Calu3 (cell line): ENCODE data around the gene APBA2. TPM values are rescaled to one million over a fixed set of nuclear protein-coding genes. Genes with fewer than 3 reads are reported as not detected.

Experiments used
- BruUV-seq: library from RNA; stranded (reverse); fragments of 400-500 nt; replicated peaks from 2 replicates; lab custom pipeline; 2021; lab: Mats Ljungman, UMichigan
- CTCF ChIA-PET: fragments of 300-600 bp; sonication (Branson Sonifier 250); formaldehyde crosslinking; loops from one replicate; lab custom pipeline; 2022; ENCODE audit warnings: antibody characterized with exemption; lab: Charles Lee
- DNase-seq: peaks from one replicate; pipeline ENCODE4 v3.0.0; 2022
- H3K27ac Mint-ChIP-seq: one replicate; pipeline ENCODE4 v1.8.0; 2022; ENCODE audit warnings: mixed read lengths; ENCODE audit not compliant: unreplicated experiment
- H3K27me3 Mint-ChIP-seq: one replicate; pipeline ENCODE4 v1.8.0; 2022; ENCODE audit warnings: mixed read lengths; ENCODE audit not compliant: unreplicated experiment
- H3K36me3 Mint-ChIP-seq: one replicate; pipeline ENCODE4 v1.8.0; 2022; ENCODE audit warnings: mild to moderate bottlenecking, moderate library complexity, mixed read lengths; ENCODE audit not compliant: insufficient read depth, unreplicated experiment
- H3K4me1 Mint-ChIP-seq: one replicate; pipeline ENCODE4 v1.8.0; 2022; ENCODE audit warnings: mild to moderate bottlenecking, low read depth, mixed read lengths; ENCODE audit not compliant: unreplicated experiment
- H3K4me3 Mint-ChIP-seq: one replicate; pipeline ENCODE4 v1.8.0; 2022; ENCODE audit warnings: mild to moderate bottlenecking, low read depth, moderate library complexity, mixed read lengths; ENCODE audit not compliant: unreplicated experiment
- H3K9me3 Mint-ChIP-seq: one replicate; pipeline ENCODE4 v1.8.0; 2022; ENCODE audit warnings: low read depth, mixed read lengths; ENCODE audit not compliant: unreplicated experiment
- intact Hi-C: fragments of 100-400 bp; cut with micrococcal nuclease; formaldehyde crosslinking; loops from one replicate; pipeline ENCODE4 v1.10.0; 2022; ENCODE audit not compliant: unreplicated experiment
- total RNA-seq: library from RNA; stranded (reverse); gene quantifications from 2 replicates; pipeline ENCODE4 v1.2.3, GENCODE V29; 2022
- TF ChIP-seq, protein P1 (sequence below): fragments of 200-600 bp; IDR thresholded peaks from one replicate; pipeline ENCODE4 v1.8.0; 2022; ENCODE audit warnings: antibody characterized with exemption; ENCODE audit not compliant: unreplicated experiment

APBA2 gene
- total RNA-seq, 1 experiment from 2014 or later, result not detected

DNA sequence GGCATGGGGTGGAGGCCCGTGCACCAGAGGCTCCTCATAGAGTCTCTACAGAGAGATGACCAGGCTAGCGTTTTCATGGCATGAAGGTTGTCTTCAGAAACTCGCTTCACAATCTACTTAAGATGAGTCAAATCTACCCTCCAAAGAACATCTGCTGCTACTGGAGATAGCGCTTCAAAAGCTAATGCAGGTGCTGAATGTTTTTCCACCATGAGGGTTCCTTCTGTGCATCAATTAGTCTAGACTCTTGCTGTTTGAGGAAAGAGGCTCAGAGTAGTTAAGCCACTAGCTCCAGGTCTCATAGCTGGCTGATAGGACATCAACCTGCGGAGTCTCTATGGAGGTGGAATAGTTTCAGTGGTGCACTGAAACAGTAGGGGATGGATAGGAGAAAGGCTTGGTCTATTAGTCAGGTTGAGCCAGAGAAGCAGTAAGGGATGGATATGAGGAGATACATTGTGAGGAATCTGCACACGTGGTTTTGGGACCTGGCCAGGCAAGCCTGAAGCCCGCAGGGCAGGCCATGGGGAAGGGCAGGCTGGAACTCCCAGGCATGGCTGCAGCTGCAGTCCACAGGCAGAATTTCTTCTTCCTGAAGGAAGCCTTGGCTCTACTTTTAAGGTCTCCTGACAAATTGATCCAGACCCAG lies 117.5 kb downstream of the APBA2 start:
- Mint-ChIP-seq H3K27me3 (no peaks in the 10 kb centered on the region), H3K9me3 (peaks cover 11% of the 10 kb centered on the region), H3K36me3 (no peaks in the 10 kb centered on the region), H3K4me3 (no peak overlapping the region), H3K27ac (no peak overlapping the region), H3K4me1 (no peaks in the 10 kb centered on the region)
- DNase-seq, result no peak
- CTCF ChIA-PET, result no interaction called here
- no TSS peak for BruUV-seq
- TF ChIP-seq, protein P1, sequence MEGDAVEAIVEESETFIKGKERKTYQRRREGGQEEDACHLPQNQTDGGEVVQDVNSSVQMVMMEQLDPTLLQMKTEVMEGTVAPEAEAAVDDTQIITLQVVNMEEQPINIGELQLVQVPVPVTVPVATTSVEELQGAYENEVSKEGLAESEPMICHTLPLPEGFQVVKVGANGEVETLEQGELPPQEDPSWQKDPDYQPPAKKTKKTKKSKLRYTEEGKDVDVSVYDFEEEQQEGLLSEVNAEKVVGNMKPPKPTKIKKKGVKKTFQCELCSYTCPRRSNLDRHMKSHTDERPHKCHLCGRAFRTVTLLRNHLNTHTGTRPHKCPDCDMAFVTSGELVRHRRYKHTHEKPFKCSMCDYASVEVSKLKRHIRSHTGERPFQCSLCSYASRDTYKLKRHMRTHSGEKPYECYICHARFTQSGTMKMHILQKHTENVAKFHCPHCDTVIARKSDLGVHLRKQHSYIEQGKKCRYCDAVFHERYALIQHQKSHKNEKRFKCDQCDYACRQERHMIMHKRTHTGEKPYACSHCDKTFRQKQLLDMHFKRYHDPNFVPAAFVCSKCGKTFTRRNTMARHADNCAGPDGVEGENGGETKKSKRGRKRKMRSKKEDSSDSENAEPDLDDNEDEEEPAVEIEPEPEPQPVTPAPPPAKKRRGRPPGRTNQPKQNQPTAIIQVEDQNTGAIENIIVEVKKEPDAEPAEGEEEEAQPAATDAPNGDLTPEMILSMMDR, result no peak
- intact Hi-C loops, result no loop called here

DNA sequence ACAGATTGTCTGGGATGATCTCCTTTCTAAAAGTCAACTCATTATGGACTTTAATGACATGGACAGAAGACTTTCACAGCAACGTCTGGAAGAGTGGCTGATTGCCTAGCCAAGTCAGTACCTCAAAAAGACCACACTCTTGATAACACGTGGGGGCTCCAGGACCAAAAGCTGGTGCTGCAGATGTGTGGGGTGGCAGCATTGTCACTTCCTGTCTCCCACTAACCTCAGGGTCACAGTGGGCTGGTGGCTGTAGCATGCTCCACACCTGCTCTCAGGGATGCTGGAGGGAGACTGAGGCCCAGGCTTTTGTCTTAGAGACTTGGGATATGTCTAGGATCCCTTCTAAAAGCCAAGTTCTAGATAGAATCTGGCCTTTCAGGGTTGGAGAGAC lies 118.1 kb downstream of the APBA2 start:
- CTCF ChIA-PET, result no interaction called here
- H3K4me3 Mint-ChIP-seq, result no peak overlapping the region
- BruUV-seq, result no TSS peak
- no peaks in the 10 kb centered on the region for H3K4me1 Mint-ChIP-seq
- no peak for DNase-seq
- no peaks in the 10 kb centered on the region for H3K27me3 Mint-ChIP-seq
- intact Hi-C loops, result no loop called here
- H3K36me3 Mint-ChIP-seq, result no peaks in the 10 kb centered on the region
- TF ChIP-seq, protein P1, result no peak
- no peak overlapping the region for H3K27ac Mint-ChIP-seq
- H3K9me3 Mint-ChIP-seq, result peaks cover 11% of the 10 kb centered on the region

DNA sequence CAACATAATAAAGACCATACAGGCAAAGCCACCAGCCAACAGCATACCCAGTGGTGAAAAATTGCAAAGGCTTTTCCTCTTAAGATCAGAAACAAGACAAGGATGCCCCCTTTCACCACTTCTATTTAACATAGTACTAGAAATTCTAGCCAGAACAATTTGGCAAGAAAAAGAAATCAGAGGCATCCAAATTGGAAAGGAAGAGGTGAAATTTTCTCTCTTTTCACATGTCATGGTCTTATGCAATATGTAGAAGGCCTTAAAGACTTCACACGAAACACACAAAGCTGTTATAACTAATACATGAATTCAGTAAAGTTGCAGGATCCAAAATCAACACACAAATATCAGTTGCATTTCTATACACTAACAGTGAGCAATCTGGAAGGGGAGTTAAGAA lies 120.2 kb downstream of the APBA2 start:
- intact Hi-C loops, result no loop called here
- Mint-ChIP-seq H3K36me3 (no peaks in the 10 kb centered on the region), H3K4me3 (no peak overlapping the region), H3K27me3 (no peaks in the 10 kb centered on the region), H3K9me3 (peaks cover 11% of the 10 kb centered on the region), H3K4me1 (no peaks in the 10 kb centered on the region), H3K27ac (no peak overlapping the region)
- no peak for DNase-seq
- BruUV-seq, result no TSS peak
- CTCF ChIA-PET, result no interaction called here
- TF ChIP-seq, protein P1, result no peak

DNA sequence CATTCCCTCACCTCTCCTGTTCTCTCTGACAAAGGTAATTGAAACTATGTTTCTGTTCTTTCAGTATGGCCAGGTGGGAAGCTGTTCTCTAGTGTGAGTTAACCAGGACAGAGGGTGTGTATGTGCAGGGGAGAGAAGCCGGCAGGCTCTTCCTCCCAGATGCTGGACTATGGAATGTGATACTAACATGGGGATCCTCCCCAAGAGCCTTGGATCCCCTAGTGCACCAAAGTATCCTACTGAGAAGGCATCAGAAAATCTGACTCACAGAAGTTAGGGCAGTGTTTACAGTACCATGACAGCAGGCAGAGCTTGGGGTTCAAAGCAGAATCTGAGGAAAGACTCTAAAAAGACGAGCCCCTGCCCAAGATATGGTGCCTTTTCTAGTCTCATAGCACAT lies 123.1 kb downstream of the APBA2 start:
- intact Hi-C loops, result no loop called here
- no peak for DNase-seq

More for the DNA sequence above, 123.1 kb downstream of the APBA2 start:
- BruUV-seq, result no TSS peak
- no peak overlapping the region for H3K27ac Mint-ChIP-seq
- CTCF ChIA-PET, result no interaction called here
- TF ChIP-seq, protein P1, result no peak
- H3K36me3 Mint-ChIP-seq, result no peaks in the 10 kb centered on the region
- H3K4me1 Mint-ChIP-seq, result no peaks in the 10 kb centered on the region
- H3K4me3 Mint-ChIP-seq, result no peak overlapping the region
- H3K9me3 Mint-ChIP-seq, result peaks cover 7% of the 10 kb centered on the region
- H3K27me3 Mint-ChIP-seq, result no peaks in the 10 kb centered on the region
